Fibroblast of mammary gland (primary cell): ENCODE measurements around the gene PTPA.
A peak's percentile ranks its signal among the peaks of the same experiment; 100 is the strongest.

Source experiments
- DNase-seq: peaks from one replicate; pipeline ENCODE4 v3.0.0-alpha.2; 2010; ENCODE audit warnings: low read depth
- H3K4me3 ChIP-seq: 2 replicates; pipeline ENCODE4 v1.5.1; 2011; ENCODE audit warnings: low read depth, mild to moderate bottlenecking, low read length, moderate library complexity; ENCODE audit not compliant: control insufficient read depth
- CTCF ChIP-seq: conservative IDR thresholded peaks from 2 replicates; pipeline ENCODE4 v1.5.1; 2011; ENCODE audit warnings: low read depth, low read length, inconsistent platforms; ENCODE audit not compliant: control insufficient read depth, insufficient read depth

PTPA gene

GRCh38 chr9:129173296-129174101 is 62.3 kb downstream of the PTPA start:
- no peak for TF ChIP-seq CTCF
- peak overlapping the region; percentile 69 for H3K4me3 ChIP-seq
- no peak for DNase-seq

GRCh38 chr9:129174102-129174723 is 63.0 kb downstream of the PTPA start:
- TF ChIP-seq CTCF, result peak; percentile 84
- DNase-seq, result peak; percentile 94

GRCh38 chr9:129174724-129175514 is 63.7 kb downstream of the PTPA start:
- H3K4me3 ChIP-seq, result peak overlapping the region; percentile 69
- DNase-seq, result peak; percentile 87
- no peak for TF ChIP-seq CTCF

More at GRCh38 chr9:129174102-129174723, 63.0 kb downstream of the PTPA start:
- H3K4me3 ChIP-seq, result peak overlapping the region; percentile 69

DNA sequence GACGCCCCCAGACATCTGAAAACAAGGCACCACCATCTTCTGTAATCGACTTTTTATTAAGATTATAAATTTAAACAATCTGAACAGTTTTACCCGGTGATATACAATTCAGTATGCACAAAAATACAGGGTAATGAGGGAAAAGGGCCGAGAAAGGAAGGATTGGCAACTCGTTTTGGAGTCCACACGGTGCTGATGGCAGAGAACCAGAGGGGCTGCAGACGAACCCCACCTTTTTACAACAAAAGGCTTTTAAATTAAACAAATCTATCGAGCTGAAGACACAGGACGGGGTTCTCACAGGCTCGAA is 64.3 kb downstream of the PTPA start:
- TF ChIP-seq CTCF, result no peak
- DNase-seq, result no peak
- H3K4me3 ChIP-seq, result peak overlapping the region; percentile 69

DNA sequence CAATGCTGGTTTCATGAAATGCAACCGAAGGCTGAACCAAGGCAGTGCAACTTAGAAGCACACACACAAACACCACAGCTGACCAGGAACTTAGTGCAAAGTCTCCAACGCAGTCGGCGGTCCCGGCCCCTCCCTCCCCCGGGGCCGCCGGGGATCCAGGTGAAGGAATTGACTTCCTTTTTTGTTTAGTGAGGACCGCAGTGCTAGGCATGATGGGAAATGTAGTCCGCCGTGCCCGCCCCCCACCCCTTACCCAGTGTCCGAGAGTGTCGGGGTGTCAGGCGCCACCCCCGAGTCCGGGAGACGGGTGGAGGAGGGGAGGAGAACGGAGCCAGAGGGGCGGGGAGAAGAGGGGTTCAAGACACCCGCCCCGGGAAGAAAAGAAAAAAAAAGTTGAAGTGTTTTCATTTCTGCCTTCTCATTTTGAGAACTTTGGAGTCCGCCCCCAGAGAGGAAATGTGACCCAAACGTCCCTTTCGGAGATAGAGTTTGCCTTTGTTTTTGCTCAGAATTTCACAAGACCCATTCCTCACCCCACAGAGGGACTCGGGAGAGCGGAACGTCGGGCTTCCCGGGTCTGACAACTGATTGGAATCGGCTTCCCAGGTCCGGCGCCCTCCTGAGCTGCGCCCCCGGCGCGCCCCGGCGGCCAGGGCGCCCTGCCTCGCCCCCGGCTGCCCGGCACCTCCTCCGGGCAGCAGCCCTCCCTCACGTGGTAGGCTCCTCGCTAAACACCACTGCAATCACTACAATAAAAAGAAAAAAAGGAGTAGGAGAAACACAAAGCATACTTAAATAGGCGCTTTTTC is 64.8 kb downstream of the PTPA start:
- DNase-seq, result peak; percentile 87
- no peak for TF ChIP-seq CTCF
- H3K4me3 ChIP-seq, result peak overlapping the region; percentile 69
